ENCODE results near the gene GATD1.

Gene GATD1, protein sequence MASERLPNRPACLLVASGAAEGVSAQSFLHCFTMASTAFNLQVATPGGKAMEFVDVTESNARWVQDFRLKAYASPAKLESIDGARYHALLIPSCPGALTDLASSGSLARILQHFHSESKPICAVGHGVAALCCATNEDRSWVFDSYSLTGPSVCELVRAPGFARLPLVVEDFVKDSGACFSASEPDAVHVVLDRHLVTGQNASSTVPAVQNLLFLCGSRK

DNA sequence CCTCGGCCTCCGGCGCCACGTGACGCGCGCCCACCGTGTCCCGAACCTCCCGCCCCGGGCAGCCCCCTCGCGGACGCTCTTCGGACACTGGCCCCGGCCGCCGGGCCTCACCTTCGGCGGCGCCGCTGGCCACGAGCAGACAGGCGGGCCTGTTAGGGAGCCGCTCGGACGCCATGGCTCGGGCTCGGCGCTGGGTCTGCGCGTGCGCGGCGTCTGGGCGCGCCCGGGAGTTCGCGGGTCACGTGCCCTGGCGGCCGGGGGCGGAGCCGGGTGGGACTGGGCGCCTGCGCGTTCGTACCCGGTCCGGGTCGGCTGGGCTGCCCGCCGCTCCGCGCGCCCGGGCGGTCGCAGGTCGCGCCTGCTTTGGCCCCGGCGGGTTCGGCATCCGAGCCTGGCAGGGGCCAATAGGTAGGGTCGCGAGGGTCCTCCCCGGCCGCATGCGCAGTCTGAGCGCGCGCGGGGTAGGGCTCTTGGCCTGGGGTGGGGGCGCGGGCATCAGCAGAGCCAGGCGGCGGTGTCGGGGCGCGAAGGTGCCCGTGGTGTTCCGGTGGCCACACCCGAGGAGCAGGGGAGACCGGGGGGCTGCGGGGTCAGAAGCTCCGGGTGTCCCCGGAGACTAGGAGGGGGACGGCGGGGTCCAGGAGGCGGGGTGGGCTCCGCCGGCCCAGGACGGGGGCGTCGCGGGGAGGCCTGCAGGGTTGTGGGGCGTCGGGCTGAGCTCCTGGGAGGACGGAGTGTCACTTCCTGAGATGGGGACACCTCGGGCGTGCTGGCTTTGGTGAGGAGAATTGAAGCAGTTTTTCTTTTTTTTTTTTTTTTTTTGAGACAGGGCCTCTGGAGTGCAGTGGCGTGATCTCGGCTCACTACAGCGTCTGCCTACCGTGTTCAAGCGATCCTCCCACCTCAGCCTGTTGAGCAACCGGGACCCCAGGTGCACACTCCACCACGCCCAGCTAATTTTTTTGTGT lies at the start of gene GATD1:
Gene GATD1 (minus strand): TSS at position 200 of the 968 bp plus-strand sequence. CDS start 25 bp downstream, at position 175.
- peak; percentile 40 for DNase-seq

- no peak for DNase-seq
Observed at GRCh38 chr11:826836-827145, 49.5 kb upstream of the GATD1 start.

- no peak for DNase-seq
Observed at GRCh38 chr11:826227-826621, 48.9 kb upstream of the GATD1 start.

- no peak for DNase-seq
Observed at GRCh38 chr11:825366-826226, 48.3 kb upstream of the GATD1 start.

- DNase-seq: no peak
Observed at GRCh38 chr11:824942-825341, 47.7 kb upstream of the GATD1 start.

DNA sequence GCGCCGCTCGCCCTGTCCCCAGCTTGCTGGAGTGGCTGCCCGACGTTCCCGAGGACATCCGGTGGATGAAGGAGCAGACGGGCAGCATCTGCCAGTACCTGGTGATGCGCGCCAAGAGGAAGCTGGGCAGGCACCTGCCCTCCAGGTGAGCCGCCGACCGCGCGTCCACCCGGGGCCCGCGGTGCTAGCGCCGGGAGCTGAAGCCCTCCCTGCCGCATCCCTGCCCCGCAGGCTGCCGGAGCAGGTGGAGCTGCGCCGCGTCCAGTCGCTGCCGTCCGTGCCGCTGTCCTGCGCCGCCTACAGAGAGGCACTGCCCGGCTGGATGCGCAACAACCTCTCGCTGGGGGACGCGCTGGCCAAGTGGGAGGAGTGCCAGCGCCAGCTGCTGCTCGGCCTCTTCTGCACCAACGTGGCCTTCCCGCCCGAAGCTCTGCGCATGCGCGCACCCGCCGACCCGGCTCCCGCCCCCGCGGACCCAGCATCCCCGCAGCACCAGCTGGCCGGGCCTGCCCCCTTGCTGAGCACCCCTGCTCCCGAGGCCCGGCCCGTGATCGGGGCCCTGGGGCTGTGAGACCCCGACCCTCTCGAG lies 47.1 kb upstream of the GATD1 start:
- peak; percentile 83 for DNase-seq

DNA sequence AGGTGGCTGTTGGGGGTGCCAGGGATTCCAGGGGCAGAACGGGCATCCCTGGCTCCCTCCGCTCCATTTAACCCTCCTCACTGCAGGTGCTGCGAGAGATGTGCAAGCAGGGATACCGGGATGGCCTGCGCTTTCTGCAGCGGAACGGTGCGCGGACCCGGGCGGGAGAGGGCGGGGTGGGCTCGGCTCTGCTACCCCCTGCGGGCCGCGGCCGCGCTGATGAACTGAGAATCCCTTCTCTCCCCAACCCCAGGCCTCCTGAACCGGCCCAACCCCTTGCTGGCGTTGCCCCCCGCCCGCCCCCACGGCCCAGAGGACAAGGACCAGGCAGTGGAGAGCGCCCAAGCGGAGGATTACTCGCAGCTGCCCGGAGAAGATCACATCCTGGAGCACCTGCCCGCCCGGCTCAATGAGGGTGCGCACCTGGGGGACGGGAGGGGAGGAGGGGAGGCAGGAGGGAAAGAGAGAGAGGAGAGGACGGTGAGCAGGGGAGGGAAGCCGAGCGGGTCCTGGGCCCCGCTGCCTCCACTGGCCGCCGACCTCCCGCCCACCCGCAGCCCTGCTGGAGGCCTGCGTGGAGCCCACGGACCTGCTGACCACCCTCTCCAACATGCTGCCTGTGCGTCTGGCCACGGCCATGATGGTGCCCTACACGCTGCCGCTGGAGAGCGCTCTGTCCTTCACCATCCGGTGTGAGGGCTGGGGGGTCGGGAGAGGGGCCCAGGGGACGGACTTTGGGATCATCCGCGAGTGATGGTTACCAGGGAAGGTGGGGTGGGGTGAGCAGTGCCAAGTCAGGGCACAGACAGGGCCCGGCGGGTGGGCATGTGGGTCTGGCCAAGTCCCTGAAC lies 46.4 kb upstream of the GATD1 start:
- DNase-seq: peak; percentile 22

- no peak for DNase-seq
Observed at GRCh38 chr11:821512-822371, 44.5 kb upstream of the GATD1 start.

DNA sequence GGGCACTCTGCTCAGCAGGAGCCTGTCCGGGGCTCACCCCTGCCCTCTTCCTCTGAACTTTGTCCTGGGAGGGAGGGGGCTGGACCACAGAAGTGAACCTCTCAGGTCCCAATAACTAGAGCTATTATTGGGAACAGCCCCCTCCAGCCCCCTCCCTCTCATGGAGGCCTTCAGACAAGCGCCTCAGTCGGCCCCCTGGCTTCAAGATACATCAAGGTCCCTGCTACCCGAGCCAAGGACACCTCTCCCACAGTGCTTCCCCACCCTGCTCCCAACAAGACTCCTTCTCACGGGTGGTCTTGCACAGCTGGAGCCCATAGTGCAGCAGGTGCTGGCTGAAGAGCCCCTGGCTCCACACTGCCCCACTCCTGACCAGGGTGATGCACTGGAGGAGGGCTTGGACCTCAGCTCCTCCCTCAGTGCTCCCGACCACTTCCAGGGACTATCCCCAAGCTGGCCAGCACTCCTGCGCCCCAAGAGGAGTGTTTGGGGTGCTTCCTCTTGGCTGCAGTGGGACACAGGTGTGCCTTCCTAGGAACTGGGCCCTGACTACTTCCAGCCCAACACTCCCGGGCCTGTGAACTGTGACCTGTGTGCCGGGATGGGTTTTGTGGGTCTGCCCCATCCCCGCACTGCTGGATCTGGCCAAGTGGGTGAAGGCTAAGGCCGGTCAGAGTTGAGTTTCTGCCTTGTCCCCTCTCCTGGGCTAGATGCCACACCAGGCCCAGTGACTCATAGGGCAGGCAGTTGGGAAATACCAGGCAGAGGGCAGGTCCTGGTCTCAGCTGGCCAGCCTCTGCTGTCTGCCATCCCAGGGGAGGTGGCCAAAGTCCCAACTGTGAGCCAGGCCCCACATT lies 43.6 kb upstream of the GATD1 start:
- DNase-seq: no peak

DNA sequence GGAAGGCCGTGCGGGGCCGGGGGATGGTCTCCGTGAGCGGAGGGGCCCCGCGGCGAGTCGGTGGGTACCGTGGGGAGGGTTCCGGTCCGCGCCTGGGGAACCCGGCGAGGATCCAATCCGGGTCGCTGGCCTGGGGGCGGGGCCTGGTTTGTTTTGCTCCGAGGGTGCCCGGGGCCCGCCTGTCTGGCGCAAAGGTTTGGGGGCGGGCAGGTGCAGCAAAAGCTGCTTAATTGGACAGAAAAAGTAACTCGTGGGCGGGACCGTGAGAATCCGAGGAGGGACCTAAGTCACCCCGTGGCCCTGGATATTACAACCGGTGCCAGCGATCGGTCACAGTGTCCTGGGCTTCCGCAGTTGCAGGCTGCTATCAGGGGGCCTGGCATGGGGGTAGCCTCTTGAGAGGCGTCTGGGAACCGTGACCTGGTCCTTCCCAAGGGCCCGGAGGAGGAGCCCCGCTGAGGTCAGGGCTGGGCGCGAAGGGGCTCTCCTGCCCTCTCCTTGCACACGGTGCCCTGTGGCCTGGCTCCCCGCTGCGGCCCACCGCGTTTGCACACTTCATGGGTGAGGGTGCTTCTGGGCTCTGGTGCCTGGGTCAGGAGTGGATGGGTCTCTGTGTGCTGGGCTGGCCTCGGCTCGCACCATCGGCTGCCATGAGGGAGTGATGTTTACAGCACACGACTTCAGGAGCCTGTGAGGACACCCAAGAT lies 42.8 kb upstream of the GATD1 start:
- DNase-seq: peak; percentile 85

DNA sequence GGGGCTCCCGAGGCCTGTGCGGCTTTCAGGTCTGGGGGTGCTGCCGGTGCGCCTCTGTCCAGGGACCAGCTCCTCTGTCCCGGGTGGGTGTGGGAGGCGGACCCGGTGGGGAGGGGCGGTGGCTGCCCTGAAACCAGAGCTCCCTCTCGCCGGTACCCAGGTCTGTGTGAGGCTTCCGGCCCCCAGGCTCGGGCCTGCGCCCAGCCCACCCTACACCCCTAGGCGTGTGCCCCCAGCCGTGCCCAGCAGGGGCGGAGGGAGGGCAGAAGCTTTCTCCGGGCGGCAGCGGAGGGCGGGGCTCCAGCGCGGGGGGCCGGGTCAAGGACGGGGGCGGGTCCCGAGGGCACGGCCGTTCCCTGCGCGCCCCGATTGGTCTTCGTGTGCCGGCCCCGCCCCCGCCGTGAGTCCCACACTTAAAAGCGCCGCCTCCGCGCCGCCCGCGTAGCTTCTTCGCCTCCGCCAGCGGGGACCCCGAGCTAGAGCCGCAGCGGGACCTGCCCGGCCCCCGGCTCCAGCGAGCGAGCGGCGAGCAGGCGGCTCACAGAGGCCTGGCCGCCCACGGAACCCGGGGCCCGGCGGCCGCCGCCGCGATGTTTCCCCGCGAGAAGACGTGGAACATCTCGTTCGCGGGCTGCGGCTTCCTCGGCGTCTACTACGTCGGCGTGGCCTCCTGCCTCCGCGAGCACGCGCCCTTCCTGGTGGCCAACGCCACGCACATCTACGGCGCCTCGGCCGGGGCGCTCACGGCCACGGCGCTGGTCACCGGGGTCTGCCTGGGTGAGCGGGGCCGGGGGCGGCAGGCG lies 42.0 kb upstream of the GATD1 start:
- DNase-seq: peak; percentile 68

DNA sequence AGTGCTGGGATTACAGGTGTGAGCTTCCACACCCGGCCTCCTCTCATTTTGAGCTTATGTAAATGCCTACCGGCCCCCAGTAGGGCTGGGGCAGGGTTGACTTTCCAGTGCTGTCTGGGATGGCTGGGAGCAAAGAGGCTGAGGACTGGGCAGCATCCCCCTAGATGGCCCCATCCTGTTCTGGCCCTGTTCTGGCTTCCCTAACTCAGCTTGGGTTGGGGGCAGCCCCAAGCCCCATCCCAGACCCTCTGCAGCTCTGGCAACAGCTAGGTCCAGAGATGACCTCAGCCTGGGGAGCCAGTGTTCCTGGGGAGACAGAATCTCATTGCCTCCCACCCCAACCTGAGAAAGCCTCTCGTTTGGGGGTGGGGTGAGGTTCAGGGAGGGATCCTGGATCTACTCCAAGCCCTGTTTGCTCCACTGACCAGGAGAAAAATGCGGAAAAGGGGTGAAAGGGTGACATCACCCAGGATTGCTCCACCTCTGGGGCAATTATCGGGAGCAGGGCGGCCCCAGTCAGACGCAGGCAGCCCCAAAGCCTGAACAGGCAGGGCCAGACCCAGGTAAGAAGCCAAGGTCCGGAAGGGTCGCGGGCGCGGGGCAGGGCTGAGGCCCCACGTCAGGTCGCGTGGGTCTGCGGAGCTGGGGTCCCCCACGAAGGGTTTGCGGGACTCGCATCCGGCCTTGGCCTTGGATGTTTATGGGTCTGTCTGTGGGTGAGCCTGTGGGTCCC lies 41.3 kb upstream of the GATD1 start, which contains the start of gene PNPLA2:
Gene PNPLA2 (plus strand): TSS at position 519 of the 733 bp plus-strand sequence. CDS start 805 bp downstream, outside the sequence.
- no peak for DNase-seq

GRCh38 chr11:816433-816779 lies 39.1 kb upstream of the GATD1 start:
- no peak for DNase-seq

- DNase-seq: no peak
Observed at GRCh38 chr11:815675-816432, 38.6 kb upstream of the GATD1 start.

- no peak for DNase-seq
Observed at GRCh38 chr11:813456-814096, 36.3 kb upstream of the GATD1 start.

DNA sequence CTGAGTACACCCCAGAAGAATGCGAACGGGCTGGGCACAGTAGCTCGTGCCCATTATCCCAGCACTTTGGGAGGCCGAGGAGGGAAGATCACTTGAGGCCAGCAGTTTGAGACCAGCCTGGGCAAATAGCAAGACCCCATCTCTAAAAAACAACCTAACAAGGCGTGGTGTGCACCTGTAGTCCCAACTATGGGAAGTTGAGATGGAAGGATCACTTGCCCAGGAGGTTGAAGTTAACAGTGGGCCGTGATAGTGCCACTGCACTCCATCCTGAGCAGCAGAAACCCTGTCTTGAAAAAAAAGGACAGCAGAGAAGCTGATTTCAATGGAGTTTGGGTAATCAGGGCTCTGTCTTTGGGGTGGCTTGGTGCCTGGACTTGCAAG lies 35.8 kb upstream of the GATD1 start:
- DNase-seq: no peak
